Activated CD8-positive, alpha-beta memory T cell treated with anti-CD3 and anti-CD28 coated beads, Interleukin-2, amount 50 U/mL, for 24 hours (primary cell): ENCODE results near the gene LLGL2.

Experiments used
- DNase-seq: peaks from one replicate; pipeline ENCODE4 v3.0.0-alpha.2; 2020; ENCODE audit errors: extremely low read depth

The LLGL2 gene

GRCh38 chr17:75492555-75493168, 32.8 kb upstream of the LLGL2 start:
- no peak for DNase-seq

GRCh38 chr17:75493476-75494129, 31.9 kb upstream of the LLGL2 start:
- DNase-seq = no peak

- no peak for DNase-seq
Observed at GRCh38 chr17:75494326-75494877, 31.1 kb upstream of the LLGL2 start.

- DNase-seq = no peak
Observed at GRCh38 chr17:75496005-75496404, 29.5 kb upstream of the LLGL2 start.

- no peak for DNase-seq
Observed at GRCh38 chr17:75498039-75498725, 27.3 kb upstream of the LLGL2 start.

GRCh38 chr17:75498726-75499213, 26.7 kb upstream of the LLGL2 start:
- no peak for DNase-seq

- no peak for DNase-seq
Observed at GRCh38 chr17:75499313-75500022, 26.0 kb upstream of the LLGL2 start.

- no peak for DNase-seq
Observed at GRCh38 chr17:75500419-75501216, 24.9 kb upstream of the LLGL2 start.

GRCh38 chr17:75501378-75502071, 24.0 kb upstream of the LLGL2 start:
- no peak for DNase-seq

- DNase-seq = no peak
Observed at GRCh38 chr17:75502072-75502720, 23.3 kb upstream of the LLGL2 start.

- DNase-seq = no peak
Observed at GRCh38 chr17:75502721-75503329, 22.7 kb upstream of the LLGL2 start.

GRCh38 chr17:75503337-75503950, 22.1 kb upstream of the LLGL2 start:
- no peak for DNase-seq

GRCh38 chr17:75503976-75504346, 21.5 kb upstream of the LLGL2 start:
- no peak for DNase-seq

- no peak for DNase-seq
Observed at GRCh38 chr17:75504347-75505151, 20.9 kb upstream of the LLGL2 start.

GRCh38 chr17:75505152-75505409, 20.4 kb upstream of the LLGL2 start:
- no peak for DNase-seq

- DNase-seq = no peak
Observed at GRCh38 chr17:75505640-75506039, 19.9 kb upstream of the LLGL2 start.

GRCh38 chr17:75506134-75506533, 19.4 kb upstream of the LLGL2 start:
- DNase-seq = no peak

- DNase-seq = no peak
Observed at GRCh38 chr17:75506888-75507287, 18.6 kb upstream of the LLGL2 start.
